NCI-H510A treated with DMSO at 0.1 percent for 48 hours (cell line): Measurements from ENCODE around the gene ANKRD23.

Experiments used
- DNase-seq: peaks from one replicate; lab custom pipeline; 2025; lab: John Stamatoyannopoulos, UW

Gene ANKRD23

DNA sequence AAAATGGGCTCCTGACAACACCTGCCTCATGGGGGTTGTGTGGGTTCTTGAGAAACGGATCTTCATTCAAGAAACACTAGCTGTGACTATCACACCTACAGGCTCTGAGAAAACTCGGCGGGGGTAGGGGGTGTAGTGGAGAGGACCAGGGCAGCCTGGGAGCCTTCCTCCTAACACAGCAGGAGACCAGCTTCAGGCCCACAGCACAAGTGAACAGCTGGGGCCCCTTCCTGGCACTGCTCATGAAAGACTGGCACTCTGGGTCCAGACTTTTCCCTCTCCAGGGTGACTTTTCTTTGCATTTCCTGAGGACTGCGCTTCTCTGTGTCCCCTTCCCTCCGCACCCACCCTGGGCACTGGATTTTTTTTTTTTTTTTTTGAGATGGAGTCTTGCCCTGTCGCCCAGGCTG is 33.2 kb upstream of the ANKRD23 start:
- DNase-seq: no peak

DNA sequence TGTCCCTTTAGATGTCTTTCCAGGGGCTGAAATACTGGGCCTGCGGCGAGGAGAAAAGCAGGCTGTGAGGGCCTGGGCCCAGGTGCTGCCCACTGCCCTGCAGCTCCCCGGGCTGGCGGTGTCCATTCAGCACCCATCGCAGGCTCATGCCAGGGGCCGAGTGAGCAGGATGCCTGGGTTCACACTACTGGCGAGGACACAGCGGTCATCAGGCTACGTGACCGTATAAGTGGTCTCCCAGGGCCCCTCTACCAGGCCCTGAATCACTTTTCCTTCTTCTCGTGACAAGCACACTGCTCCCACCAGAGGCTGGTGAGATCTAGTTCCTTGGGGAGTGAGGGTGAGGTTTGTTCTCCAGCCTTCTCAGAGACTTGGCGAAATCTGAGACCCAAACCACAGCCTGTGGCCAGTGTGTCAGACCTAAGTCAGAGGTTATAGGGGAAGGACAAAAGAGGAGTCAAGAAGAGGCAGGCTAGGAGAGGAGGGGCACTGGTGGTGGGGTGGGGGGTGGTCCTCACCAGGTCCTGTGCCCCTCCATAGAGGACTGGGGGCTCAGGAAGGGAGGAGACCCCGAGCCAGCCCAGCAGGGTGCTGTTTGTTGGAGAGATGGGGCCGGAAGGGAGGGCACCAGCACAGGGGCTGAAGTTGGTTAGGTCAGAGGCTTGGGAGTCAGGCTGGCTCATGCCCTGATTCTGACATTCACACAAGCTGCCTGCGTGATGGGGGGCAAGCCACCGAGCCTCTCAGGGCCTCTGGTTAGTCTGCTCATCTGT is 32.6 kb upstream of the ANKRD23 start:
- no peak for DNase-seq

DNA sequence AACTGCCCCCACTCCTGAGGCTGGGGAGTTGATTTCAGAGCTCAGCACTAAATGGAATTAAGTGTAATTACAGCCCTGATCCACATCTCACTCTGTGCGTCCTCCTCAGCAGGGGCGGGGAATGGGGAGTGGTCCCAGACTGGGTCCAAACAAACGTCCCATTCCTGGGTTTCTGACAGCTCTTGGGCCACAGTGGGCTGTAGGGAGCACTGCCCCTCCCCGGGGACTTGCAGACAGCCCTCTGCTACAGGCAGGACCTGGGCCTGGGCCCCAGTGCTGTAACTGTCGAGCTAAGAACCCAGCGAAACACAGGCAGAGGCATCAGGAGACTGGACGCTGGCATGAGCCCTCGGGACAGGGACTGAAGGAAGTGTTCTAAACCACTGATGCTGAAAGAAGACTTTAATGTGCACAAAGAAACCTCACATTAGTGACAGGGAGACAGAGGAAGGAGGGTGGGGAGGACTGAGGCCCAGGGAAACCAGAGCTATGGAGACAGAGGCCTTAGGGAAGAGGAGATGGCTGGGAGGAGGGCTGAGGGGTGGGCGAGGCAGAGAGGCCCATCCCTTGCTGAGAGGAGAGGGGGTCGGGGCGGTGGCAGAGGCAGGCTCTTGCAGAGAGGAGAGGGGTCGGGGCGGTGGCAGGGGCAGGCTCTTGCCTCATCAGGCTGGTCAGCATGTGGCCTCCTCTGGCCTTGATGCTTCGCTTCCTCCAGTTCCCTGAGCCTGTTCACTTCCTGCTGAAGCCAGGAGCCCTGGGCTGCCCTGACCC is 31.9 kb upstream of the ANKRD23 start:
- no peak for DNase-seq

DNA sequence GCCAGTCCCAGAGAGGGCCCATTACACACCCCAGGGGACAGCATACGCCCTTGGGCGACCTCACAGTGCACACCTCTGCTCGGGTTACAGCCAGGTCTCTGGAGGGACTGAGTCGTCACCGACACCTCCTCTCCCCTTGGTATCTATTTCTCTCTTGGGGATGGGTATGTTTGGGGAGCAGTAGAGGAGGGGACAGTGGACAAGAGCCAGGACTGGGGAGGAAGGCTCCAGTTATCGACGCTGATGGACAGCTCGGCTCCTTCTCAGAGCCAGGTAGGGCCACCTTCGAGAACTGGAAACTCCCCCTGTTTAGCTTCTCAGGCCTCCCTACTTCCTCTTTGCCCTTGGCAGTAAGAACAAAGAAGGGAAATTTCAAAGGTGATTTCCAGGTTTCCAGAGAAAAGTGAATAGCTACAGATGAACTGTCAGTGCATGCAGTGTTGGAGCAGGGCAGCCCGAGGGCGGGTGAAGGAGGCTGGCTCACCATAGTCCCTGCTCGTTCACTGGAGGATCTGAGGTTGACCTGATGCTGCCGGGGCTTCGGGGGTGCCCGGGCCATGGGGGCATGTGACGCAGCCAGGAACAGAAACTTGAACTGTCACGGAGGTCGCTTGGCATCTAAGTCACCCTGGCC is 30.5 kb upstream of the ANKRD23 start:
- DNase-seq: peak; percentile 11

DNA sequence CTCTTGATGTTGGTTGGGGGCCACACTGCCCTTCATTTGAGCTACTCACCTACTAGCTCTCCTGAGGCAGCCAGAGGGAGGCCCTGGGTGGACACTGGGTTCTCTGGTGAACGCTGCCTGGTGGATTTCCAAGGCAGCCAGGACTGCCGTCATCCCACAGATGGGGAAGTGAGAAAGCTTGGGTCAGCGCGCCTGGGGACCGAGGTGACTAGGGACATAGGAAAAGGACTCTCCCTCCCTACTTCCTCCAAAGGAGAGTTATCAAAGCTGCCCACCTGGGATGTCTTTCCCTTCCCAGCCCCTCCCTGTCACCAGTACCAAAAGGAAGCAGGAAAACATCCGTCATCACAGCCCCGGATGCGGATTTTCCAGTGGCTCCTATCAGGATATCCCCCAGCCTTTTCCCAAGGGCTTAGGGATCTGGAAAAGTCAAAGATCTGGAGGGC is 29.9 kb upstream of the ANKRD23 start:
- DNase-seq: no peak

DNA sequence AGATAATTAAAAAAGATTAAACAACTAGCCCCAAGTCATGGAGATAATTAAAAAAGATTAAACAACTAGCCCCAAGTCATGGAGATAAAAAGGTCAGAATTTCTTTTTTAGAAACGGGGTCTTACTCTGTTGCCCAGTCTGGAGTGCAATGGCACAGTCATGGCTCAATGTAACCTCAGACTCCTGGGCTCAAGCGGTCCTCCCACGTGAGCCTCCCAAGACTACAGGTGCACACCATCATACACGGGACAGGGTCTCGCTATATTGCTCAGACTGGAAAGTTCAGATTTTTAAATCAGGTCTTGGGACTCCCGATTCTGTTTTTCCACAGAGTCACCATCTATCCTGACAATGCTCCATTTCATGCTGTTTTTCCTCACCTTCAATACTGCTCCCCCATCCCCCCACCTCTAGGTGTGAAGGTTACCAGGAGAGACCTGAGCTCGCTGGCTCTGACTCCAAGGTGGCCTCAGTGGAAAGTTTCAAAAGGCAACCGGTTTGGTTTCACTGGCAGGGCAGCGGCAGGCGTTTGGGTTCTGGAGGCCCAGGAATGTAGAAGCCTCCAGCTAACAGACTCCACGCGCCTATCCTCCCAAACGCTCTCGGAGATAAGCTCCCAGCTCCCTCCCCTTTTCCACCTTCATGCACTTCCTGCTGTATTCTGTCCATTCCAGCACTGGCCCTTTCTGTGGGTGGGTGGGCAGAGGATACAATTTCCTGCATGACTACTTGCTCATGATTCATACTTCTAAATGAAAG is 28.9 kb upstream of the ANKRD23 start:
- no peak for DNase-seq

DNA sequence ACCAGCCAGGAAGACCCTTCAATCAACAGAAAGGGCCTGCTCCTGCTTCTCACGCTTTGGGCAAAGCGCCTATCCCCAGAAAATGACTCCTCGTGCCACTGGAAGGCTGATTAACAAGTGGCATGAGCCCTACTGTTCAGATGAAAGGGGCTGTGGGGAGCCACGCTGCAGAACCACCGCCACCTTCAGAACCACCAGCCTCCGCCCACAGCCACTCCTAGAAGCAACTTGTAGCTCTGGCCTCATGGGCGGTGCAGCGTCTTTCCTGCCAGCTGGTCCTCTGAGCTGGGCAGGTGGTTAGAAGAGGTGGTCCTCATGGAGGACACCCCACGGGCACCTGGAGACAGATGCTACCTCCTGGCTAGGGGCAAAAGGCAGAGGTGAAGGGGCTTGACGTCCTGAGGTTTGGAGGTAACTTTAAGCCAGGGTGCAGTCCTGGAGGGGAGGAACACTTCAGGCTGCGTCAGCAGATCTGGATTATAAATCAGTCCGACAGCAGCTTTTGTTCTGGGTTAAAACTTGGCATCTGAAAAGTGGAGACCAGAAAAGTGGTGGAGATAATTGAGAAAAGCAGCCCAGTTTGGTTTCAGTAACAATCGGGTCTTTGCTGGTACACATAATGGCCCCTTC is 26.9 kb upstream of the ANKRD23 start:
- DNase-seq: peak; percentile 78

DNA sequence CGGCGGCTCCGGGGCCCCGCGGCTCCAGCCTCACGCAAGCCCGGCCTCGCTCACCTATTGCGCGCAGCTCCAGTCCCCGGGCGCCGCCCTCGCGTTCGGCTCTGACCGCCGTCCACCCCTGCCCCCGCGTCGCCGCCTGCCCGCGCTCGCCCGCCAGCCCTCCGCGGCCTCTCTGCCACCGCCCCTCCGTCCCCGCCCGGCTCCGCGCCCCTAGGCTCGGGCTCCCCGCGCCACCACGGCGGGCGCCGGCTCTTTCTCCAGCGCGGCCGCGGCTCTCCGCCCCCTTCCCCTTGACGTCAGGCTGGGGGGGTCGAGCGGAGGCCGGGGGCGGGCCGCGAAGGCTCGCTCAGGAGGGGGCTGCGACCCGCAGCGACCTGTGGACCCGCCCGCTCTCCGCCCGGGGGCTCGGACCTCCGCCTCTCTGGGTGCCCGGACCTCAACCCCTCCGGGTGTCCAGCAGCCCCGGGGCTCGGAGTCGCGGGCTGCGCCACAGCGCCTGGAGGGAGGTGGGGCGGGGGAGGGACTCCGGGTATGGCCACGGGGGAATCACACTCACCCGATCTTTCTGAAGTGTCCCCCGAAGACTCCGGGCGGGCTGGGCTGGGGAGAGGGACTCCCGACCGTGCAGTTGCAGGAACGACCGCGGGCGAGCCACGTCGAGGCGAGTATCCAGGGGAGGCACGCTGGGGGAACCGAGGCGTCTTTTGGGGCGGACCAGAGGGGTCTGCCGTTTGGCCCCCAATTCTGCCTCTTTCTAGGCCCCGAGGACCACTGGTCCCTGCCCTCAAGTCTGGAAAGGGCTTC is 26.2 kb upstream of the ANKRD23 start, which contains the start of gene SEMA4C:
TSS of gene SEMA4C (minus strand) at position 259 of the 804 bp plus-strand sequence. CDS start 2,194 bp downstream, outside the sequence.
- DNase-seq: peak; percentile 64

DNA sequence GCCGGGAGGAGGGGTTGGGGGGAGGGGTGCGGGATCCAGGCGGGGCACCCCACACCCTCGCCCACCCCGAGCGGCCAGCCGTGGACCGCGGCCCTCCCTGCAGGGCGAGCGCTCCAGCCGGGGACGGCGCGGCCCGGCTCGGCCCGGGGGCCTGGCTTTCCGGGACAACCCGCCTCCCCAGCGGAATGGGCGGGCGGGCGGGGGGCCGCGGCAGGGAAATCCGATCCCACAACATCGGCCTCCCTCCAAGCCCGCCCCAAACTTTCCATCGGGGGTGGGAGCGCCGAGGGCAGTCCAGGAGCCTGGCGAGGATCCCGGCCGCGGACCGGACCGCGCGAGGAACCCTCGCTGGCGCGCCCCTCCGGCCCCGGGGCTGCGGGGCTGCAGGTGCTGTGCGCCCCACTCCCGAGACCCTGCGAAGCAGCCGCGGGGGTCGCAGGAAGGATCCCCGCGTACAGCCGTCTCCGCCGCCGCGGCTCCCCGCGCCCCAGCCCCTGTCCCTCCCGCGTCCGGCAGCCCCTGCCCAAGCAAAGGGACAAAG is 25.5 kb upstream of the ANKRD23 start:
- DNase-seq: no peak

DNA sequence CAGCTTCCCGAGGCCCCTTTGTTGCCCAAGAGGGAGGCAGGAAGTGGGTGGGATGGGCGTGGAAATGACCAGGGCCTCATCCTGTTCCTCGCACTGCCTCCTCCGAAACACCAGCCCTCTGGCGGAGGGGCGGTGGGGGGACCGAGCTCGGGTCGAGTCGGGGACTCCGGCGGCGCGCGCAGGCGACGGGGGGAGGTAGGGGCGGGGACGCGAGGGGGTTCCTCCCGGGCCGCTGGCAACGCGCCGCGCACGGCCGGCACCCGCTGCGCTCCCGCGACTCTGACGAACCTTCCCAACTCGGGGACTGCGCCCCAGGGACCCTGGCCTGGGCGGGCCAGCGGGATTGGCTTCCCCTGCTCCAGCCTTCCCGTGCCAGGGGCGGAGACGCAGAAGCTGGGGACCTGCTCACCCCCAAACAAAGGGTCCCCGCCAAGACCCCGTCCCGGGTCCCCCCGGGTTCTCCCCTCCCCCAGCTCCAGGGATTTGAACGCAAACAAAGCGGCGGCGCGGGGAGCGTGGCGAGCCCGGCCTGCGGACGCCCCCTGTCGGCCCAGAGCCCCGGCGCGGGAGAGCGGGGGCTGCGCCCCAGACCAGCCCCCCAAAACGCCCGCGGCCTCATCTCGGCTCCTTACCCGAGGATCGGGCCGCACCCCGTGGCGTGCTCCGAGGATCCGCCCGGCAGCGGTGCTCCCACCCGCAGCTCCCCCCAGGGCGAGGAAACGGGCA is 24.9 kb upstream of the ANKRD23 start:
- peak; percentile 73 for DNase-seq

DNA sequence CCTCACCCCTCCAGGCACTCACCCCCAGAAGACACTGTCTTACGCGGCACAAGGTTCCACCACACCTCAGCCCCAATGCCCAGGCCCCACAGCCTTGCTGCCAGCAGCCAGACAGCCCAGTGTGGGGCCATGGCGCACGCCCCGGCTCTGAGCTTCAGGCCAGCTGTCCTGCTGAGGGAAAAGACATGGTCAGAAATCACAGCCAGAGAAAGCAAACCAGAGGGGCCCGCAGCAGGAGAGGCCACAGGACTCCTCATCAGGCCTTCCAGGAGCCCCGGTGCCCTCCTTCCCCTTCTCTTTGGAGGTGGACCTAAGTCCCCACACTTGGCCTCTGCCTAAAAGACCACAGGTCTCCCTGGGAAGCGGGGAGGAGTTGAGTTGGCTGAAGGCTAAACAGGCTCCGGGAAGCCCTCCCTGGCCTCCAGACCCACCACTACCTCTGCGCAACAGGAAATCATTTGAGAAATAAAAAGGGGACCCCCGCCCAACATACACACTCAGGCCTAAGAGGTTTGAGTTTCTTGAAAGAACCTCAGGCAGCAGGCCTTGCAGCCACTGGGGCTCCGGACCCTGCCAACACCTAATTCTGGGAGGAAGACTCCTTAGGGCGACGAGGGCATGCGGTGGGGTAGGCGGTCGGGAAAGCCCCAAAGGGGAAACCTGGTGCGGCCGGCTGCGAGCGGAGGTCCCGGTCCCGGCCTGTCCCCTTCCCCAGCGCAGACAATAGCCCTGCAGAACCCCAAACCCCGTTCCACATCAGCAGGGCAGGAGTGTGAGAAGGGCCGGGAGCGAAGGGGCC is 24.1 kb upstream of the ANKRD23 start:
- DNase-seq: no peak

DNA sequence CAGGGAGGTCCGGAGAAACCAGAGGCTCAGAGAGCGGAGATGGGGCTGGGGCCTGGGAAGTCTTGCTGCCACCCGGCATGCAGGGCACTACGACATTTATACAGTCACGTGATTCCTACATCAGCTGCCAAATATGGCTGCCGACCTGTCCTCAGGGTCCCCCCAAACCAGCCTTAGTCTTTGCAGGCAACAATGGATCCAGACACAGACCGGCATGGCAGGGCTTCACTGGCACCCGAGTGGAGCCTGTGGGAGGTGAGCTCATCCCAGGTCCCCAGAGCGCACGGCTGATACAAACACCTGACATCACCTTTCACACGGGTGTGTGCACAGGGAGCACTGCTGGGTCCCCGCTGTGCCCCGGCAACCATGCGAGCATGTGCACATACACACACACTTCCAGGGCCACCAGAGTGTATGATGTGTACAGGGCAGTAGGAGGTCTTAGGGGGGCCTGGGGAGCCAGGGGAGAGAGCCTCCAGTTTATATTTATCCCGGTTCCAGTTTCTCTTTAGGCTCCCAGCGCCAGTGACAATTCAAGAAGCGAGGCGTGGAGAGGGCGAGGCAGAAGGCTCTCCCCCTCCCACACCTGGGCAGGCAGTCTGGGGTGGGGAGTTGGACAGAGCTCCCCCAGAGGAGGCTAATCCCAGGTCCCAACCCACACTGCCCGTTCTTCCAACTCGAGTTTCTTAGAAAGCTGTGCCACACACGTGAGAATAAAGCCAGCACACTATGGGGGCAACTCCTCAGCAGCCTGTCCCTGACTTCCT is 23.4 kb upstream of the ANKRD23 start:
- DNase-seq: no peak

DNA sequence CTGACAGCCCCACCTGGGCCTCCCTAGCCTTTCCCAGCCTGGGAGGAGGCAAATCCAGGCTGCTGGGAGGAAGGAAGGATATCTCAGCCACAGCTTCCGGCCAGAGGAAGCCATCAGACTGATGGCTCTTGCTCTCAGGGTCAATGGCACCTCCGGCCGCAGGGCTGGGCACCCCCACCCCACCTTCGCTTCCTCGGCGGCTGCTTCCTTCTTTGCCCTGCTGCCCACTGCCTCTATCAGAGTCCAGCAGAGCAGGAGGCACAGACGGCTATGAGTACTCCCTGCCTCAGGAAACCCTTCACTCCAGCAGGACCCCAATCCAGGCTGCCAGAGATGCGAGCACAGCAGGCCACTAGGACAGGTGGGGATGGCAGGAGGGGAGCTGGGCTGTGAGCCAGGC is 22.8 kb upstream of the ANKRD23 start:
- no peak for DNase-seq

DNA sequence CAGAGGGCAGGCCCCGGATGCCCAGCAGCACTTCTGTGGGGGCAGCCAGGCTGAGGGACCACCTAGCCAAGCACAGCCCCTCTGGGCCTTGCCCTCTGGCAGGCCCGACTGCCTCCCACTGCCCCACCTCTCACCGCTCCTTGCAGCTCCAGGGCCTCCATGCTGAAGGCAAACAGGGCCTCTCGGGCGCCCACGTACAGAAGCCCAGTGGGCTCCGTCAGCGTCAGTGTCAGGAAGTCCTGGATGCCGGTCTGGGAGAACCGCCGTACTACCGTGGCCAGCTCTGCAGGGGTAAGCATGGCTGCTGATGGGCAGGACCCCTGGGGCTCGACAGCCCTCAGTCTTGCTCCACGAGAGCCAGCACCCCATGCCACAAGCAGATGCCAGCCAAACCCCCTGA is 22.3 kb upstream of the ANKRD23 start:
- no peak for DNase-seq

DNA sequence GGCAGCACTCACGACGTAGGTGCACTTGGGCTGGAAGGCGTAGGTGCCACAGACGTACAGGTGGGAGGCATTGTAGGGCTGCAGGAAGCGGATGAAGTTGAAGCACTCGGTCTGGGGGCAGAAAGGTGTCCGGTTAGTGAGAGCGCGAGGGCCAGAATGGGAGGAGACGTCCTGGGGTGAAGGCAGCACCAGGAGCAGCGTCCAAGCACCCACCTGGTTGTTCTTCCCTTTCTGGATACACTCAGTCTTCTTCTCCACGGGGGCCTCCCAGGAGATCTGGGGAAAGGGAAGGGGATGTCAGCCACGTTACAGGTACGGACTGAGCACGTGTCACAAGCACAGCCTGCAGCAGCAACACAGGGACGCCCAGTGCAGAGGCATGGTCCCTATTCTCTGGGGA is 21.8 kb upstream of the ANKRD23 start:
- DNase-seq: no peak

DNA sequence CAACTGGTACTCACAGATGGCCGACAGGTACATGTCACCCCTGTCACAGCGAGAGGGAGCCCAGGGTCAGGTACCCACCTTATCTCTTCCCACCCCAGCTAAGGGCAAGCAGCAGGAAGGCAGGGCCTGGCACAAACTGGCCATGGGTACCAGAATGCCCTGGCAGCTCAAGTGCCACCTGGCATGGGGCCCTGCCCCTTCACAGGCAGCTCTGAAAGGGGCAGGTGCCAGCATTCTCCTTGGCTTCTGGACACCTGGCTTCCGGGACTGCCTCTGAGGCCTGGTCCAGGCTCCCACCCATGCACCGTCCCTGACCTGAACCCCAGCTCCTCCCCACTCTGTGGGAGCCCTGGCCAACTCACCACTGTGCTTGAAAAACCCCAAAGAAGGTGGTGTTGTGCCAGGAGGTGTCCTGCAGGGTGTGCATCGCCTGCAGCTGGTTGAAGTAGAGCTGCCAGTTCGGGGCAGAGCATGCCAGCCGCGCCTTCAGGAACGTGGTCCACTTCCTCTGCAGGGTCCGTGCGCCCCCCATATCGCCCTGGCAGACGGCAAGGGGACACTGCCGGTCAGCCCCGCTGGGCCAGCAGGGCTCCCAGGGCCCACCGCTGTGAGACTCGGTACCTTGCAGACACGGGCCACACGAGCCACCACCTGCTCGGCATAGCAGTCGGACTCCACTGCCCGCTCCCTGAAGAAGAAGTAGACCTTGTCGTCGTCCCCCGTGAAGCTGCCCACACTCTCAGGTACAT is 20.7 kb upstream of the ANKRD23 start:
- no peak for DNase-seq

DNA sequence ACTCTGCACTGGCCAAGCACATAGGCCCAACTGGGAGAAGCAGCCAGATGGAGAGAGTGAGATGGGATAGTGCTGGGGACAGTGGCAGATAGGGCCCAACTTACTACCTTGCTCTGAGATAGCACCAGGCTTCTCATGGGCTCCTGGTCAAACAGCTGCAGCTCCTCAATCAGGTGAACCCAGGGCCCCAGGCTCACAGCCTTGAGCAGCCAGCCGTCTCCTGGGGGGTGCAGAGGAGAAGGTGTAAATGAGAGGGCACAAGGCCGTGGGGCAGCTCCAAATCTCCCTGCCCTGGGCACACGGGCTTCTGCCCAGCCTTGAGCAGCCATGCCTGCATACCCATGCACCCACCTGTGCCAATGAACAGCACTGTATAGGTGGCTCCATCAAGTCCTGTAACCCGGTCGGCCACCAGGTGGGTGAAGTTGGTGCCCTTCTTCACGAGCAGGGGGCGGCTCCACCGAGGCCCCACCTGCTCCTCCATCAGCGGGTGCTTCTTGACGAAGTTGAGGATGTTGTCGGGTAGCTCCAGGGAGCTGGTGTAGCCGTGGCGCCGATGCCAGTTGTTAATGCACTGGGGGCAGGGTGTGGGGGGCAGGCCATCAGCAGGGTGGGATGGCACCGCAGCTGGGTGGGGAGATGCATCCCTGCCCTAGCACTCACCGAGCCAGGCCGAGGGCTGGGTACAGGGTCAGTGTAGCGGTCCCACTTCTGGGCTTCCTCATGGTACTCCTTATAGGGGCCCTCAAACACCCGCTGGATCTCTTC is 19.9 kb upstream of the ANKRD23 start:
- DNase-seq: no peak
